Measurements from ENCODE around the gene COX17.

- TF ChIP-seq CTCF (IDR thresholded peaks at IDR 0.05) (no peak), POLR2A (IDR thresholded peaks at IDR 0.05) (no peak), EP300 (IDR thresholded peaks at IDR 0.05) (no peak)
These were observed 29.2 kb downstream of the COX17 start for GRCh38 chr3:119647843-119648575.

All from gastroesophageal sphincter (tissue), 3 donors.